ENCODE results near the gene SMIM33. TPM values are rescaled to one million over a fixed set of nuclear protein-coding genes. Genes with fewer than 3 reads are reported as not detected.

SMIM33 gene
- 1 to 10 TPM in 2 of 4 donors, under 1 TPM in 2; 0.40 to 1.7 (median 0.99) TPM for total RNA-seq

DNA sequence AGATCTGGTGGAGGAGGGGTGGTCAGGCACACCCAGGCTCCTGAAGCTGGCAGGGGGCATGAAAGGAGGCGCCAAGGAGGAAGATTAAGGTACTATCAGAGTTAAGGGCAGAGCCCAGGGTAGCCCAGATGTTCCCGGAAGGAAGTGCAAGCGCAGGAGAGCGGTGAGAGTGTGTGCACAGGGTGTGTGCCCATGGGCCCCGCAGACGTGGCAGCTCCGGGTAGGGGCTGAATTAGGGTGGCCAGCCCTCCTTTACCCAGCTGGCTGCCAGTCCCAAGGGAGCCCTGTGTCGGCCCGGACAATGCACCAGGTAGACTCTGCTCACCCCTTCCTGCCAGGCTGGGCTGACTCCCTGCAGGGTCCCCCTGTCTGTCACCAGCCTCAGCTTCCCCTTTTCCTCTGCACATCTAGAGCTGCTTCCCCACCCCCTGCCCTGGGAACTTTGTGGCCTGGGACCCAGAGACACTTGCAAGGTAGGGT, at the start of gene SMIM33:
Gene SMIM33, plus strand, starts transcription at position 184 of the 480 bp plus-strand sequence. Its CDS starts 118 bp downstream, at position 302.
- Histone ChIP-seq H3K4me1 (peaks cover 3 to 49% (median 6%) of the 10 kb centered on the region in 4 donors), H3K36me3 (peaks cover 0 to under 1% (median 0%) of the 10 kb centered on the region in 3 donors), H3K27me3 (no peaks in the 10 kb centered on the region), H3K4me3 (peak within 1 kb of the TSS in 2 of 4 donors; percentile 28 to 37), H3K27ac (peak within 1 kb of the TSS; percentile 24 to 53 (median 40)), H3K9me3 (no peaks in the 10 kb centered on the region)
- peak; percentile 36 to 73 (median 68) for DNase-seq
- TF ChIP-seq, protein P1, sequence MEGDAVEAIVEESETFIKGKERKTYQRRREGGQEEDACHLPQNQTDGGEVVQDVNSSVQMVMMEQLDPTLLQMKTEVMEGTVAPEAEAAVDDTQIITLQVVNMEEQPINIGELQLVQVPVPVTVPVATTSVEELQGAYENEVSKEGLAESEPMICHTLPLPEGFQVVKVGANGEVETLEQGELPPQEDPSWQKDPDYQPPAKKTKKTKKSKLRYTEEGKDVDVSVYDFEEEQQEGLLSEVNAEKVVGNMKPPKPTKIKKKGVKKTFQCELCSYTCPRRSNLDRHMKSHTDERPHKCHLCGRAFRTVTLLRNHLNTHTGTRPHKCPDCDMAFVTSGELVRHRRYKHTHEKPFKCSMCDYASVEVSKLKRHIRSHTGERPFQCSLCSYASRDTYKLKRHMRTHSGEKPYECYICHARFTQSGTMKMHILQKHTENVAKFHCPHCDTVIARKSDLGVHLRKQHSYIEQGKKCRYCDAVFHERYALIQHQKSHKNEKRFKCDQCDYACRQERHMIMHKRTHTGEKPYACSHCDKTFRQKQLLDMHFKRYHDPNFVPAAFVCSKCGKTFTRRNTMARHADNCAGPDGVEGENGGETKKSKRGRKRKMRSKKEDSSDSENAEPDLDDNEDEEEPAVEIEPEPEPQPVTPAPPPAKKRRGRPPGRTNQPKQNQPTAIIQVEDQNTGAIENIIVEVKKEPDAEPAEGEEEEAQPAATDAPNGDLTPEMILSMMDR (IDR thresholded peaks at IDR 0.05) = no peak
- no peak for TF ChIP-seq POLR2A (IDR thresholded peaks at IDR 0.05)

DNA sequence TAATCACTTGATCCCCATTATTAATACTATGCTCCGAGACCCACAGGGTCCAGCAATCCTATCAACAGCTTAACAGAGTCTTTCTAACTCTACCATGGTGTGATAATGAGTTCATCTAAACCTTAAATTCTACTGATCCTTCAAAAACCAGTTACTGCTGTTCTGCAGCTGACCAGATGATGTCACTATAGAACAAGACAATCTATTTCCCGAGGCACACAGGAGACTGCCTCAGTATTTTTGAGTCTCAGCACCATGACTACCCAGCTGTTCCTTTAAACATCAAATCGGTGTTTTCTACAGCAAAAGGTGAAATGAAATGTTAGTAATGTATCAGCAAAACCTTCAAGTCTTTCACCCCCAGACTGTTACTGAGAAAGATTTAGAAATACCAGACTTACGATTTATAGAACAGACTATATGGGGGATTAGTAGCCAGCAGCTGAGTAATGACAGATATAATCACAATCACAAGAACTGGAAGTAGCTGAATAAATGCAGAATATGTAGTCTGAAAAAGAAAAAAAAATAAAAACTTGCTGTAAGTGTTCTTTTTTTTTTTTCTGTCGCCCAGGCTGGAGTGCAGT, 48.4 kb upstream of the SMIM33 start:
- DNase-seq = peak in 2 of 3 donors; percentile 37 to 70
- TF ChIP-seq POLR2A (IDR thresholded peaks at IDR 0.05) = no peak
- TF ChIP-seq, protein P1 (IDR thresholded peaks at IDR 0.05) = peak; percentile 53 to 97 (median 86)

DNA sequence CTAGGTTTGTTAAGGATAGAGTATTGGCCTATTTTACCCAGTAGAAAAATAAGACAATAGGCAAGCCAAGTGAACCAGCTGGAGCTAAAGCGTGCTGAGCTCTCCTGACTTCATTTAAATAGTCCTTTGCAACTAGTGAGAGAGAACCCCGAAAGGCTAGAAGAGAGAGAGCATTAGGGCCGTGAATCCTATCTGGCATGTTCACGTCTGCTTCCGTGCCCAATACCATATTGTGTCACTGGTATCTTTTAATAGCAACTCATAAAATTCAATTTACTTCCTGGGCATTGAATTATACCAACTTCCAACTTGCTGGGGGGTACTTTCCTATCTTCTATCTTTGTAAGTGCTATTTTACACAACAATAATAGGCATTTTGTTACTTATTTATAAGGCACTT, 45.3 kb upstream of the SMIM33 start:
- no peak for DNase-seq
- Histone ChIP-seq H3K27me3 (no peaks in the 10 kb centered on the region), H3K9me3 (no peaks in the 10 kb centered on the region), H3K27ac (no peak overlapping the region), H3K36me3 (peaks cover 0 to 22% (median 0%) of the 10 kb centered on the region in 3 donors), H3K4me3 (no peak overlapping the region), H3K4me1 (no peaks in the 10 kb centered on the region)
- no peak for TF ChIP-seq POLR2A (IDR thresholded peaks at IDR 0.05)
- TF ChIP-seq, protein P1 (IDR thresholded peaks at IDR 0.05) = no peak

More for the DNA sequence above, 48.4 kb upstream of the SMIM33 start:
- Histone ChIP-seq H3K4me1 (peaks cover 0 to 5% (median 2%) of the 10 kb centered on the region in 4 donors), H3K27me3 (no peaks in the 10 kb centered on the region), H3K4me3 (no peak overlapping the region), H3K9me3 (no peaks in the 10 kb centered on the region), H3K27ac (no peak overlapping the region), H3K36me3 (peaks cover 0 to 13% (median 0%) of the 10 kb centered on the region in 3 donors)

DNA sequence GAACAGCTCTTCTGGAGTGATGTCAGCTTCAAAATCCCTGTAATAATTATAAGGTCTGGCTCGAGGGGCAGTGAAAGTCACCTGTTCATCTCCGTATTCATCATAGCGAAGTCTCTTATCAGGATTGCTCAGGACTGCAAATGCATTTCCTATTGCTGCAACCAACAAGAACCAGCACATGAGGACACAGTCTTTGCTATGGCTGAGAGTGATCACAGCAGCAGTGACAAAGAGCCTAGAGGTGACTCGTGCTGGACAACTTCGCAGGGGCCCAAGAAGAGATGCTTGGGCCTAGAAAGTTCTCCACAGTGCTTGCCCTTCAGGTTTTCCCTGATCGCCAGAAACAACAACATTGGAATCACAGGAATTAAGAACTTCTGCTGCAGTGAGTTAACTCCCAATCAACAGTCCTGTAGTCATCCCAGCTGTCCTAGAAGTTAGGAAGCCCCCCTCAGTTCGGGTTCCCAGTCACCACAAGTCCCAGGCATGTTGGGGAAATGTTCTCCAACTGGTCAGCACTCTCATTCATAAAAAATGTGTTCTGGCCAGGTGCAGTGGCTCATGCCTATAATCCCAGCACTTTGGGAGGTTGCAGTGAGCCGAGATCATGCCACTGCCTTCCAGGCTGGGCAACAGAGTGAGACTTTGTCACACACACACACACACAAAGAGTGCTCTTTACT, 44.5 kb upstream of the SMIM33 start:
- Histone ChIP-seq H3K9me3 (no peaks in the 10 kb centered on the region), H3K27ac (no peak overlapping the region), H3K27me3 (no peaks in the 10 kb centered on the region), H3K4me1 (no peaks in the 10 kb centered on the region), H3K4me3 (no peak overlapping the region), H3K36me3 (peaks cover 0 to 22% (median 0%) of the 10 kb centered on the region in 3 donors)
- no peak for TF ChIP-seq POLR2A (IDR thresholded peaks at IDR 0.05)
- TF ChIP-seq, protein P1 (IDR thresholded peaks at IDR 0.05) = no peak
- DNase-seq = no peak

DNA sequence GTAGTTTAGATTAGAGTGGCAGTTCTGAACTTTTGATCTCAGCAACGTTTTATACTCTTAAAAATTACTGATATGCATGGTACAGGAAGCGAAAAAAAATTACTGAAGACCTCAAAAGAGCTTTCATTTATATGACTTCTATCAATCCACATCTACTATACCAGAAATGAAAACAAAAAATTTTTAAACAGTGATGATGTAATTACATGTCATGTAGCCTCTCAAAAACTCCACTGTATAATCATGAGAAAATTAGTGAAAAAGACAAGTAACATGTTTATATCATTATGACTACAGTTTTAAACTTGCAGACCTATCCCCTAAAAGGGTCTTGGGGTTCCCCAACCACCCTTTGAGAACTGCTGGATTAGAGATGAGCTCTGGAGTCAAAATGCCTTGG, 40.8 kb upstream of the SMIM33 start:
- peaks cover 0 to 21% (median 0%) of the 10 kb centered on the region in 3 donors for H3K36me3 ChIP-seq

More for the DNA sequence above, 40.8 kb upstream of the SMIM33 start:
- Histone ChIP-seq H3K27ac (no peak overlapping the region), H3K4me3 (no peak overlapping the region), H3K4me1 (no peaks in the 10 kb centered on the region), H3K9me3 (no peaks in the 10 kb centered on the region), H3K27me3 (no peaks in the 10 kb centered on the region)
- TF ChIP-seq POLR2A (IDR thresholded peaks at IDR 0.05) = no peak
- TF ChIP-seq, protein P1 (IDR thresholded peaks at IDR 0.05) = no peak
- DNase-seq = no peak
